Stimulated activated CD8-positive, alpha-beta memory T cell treated with anti-CD3 and anti-CD28 coated beads, Interleukin-7, amount 100 ng/mL, for 48 hours (primary cell): ENCODE measurements around the gene CCDC144A.
"Not testable (repeated sequence)": the region's sequence is repeated elsewhere in the genome, so short reads cannot be mapped to it uniquely, and the experiment has no call there.

Source experiments
- DNase-seq, 2 donors: peaks; one replicate each; pipeline ENCODE4 v3.0.0-alpha.2; 2020; ENCODE audit warnings: low read depth in 1 of 2; ENCODE audit errors: extremely low read depth in 1 of 2

Gene CCDC144A

GRCh38 chr17:16689731-16690281 lies at the start of gene CCDC144A:
Gene CCDC144A (plus strand): TSS chr17:16690241. CDS start chr17:16690401, 160 bp downstream.
- peak; percentile 29 to 77 for DNase-seq

GRCh38 chr17:16649585-16649984 lies 40.5 kb upstream of the CCDC144A start:
- DNase-seq, result no peak

GRCh38 chr17:16652252-16652651 lies 37.8 kb upstream of the CCDC144A start:
- no peak for DNase-seq

- no peak for DNase-seq
Observed at GRCh38 chr17:16652847-16653366, 37.1 kb upstream of the CCDC144A start.

GRCh38 chr17:16653367-16654041 lies 36.5 kb upstream of the CCDC144A start, which contains the start of gene ZNF624:
Gene ZNF624 (minus strand): TSS chr17:16653850.
- DNase-seq, result peak; percentile 74 to 83

GRCh38 chr17:16661217-16661616 lies 28.8 kb upstream of the CCDC144A start:
- no peak for DNase-seq

GRCh38 chr17:16662936-16663335 lies 27.1 kb upstream of the CCDC144A start:
- DNase-seq, result no peak

GRCh38 chr17:16666553-16666906 lies 23.5 kb upstream of the CCDC144A start:
- DNase-seq, result not testable (repeated sequence)

- DNase-seq, result not testable (repeated sequence)
Observed at GRCh38 chr17:16666907-16667636, 23.0 kb upstream of the CCDC144A start.

- no peak for DNase-seq
Observed at GRCh38 chr17:16676676-16677268, 13.3 kb upstream of the CCDC144A start.

GRCh38 chr17:16683290-16684138 lies 6.5 kb upstream of the CCDC144A start:
- DNase-seq, result not testable (repeated sequence)

GRCh38 chr17:16686019-16686418 lies 4.0 kb upstream of the CCDC144A start:
- not testable (repeated sequence) for DNase-seq

- not testable (repeated sequence) for DNase-seq
Observed at GRCh38 chr17:16687151-16687550, 2.9 kb upstream of the CCDC144A start.

GRCh38 chr17:16690447-16690846 lies 406 bp downstream of the CCDC144A start:
- DNase-seq, result not testable (repeated sequence)

GRCh38 chr17:16697603-16698002 lies 7.6 kb downstream of the CCDC144A start:
- DNase-seq, result not testable (repeated sequence)

- DNase-seq, result not testable (repeated sequence)
Observed at GRCh38 chr17:16745492-16746203, 55.6 kb downstream of the CCDC144A start.

GRCh38 chr17:16746571-16746970 lies 56.5 kb downstream of the CCDC144A start:
- not testable (repeated sequence) for DNase-seq

- not testable (repeated sequence) for DNase-seq
Observed at GRCh38 chr17:16750515-16750914, 60.5 kb downstream of the CCDC144A start.

- not testable (repeated sequence) for DNase-seq
Observed at GRCh38 chr17:16751224-16751923, 61.3 kb downstream of the CCDC144A start.
